C4-2B (cell line): ENCODE measurements around the gene CATSPERB.

Experiments used
- CTCF ChIP-seq: fragments of 450-650 bp; conservative IDR thresholded peaks from 2 replicates; pipeline ENCODE4 v1.5.1; 2017; ENCODE audit warnings: mild to moderate bottlenecking
- ZFX ChIP-seq: fragments of 450-650 bp; IDR thresholded peaks from 2 replicates; pipeline ENCODE4 v1.6.1; 2017

GRCh38 chr14:91727121-91727520, 4.8 kb downstream of the CATSPERB start:
- TF ChIP-seq ZFX (no peak), CTCF (no peak)
